Uterus (tissue), 4 donors: Measurements from ENCODE around the gene KLK3. TPM values are rescaled to one million over a fixed set of nuclear protein-coding genes. Genes with fewer than 3 reads are reported as not detected.

Source experiments
- DNase-seq, 2 donors: peaks; one replicate each; pipeline ENCODE4 v3.0.0-alpha.2; 2019 to 2020
- H3K27ac ChIP-seq, 2 donors: fragments of 200-600 bp; sonication (generic); 1 replicate in 1 of 2; 2 replicates in 1 of 2; pipeline ENCODE4 v1.5.1; 2016 to 2018
- H3K27me3 ChIP-seq, 2 donors: fragments of 200-600 bp; sonication (generic); one replicate each; pipeline ENCODE4 v1.5.1; 2018 to 2019; ENCODE audit warnings: control low read depth in 1 of 2
- H3K36me3 ChIP-seq, 2 donors: fragments of 200-600 bp; sonication (generic); one replicate each; pipeline ENCODE4 v1.5.1; 2019; ENCODE audit warnings: control low read depth in 1 of 2
- H3K4me1 ChIP-seq, 2 donors: fragments of 200-600 bp; sonication (generic); one replicate each; pipeline ENCODE4 v1.5.1; 2018 to 2019; ENCODE audit warnings: control low read depth in 1 of 2
- H3K4me3 ChIP-seq, 2 donors: fragments of 200-600 bp; sonication (generic); 1 replicate in 1 of 2; 2 replicates in 1 of 2; pipeline ENCODE4 v1.5.1; 2018 to 2019; ENCODE audit warnings: mild to moderate bottlenecking in 1 of 2
- H3K9me3 ChIP-seq, 2 donors: fragments of 200-600 bp; sonication (generic); one replicate each; pipeline ENCODE4 v1.5.1; 2019; ENCODE audit warnings: control low read depth in 1 of 2
- POLR2A ChIP-seq, 2 donors: fragments of 450-650 bp; IDR thresholded peaks; one replicate each; pipeline ENCODE4 v1.6.1; 2016; ENCODE audit warnings: antibody characterized with exemption in 2 of 2, mild to moderate bottlenecking in 1 of 2, moderate library complexity in 1 of 2
- intact Hi-C: fragments of 100-400 bp; cut with DNase I; formaldehyde crosslinking; loops from one replicate; pipeline ENCODE4 v1.15.1; 2023; ENCODE audit warnings: low total_unique reads
- total RNA-seq, 4 donors: library from RNA; depleted of rRNA in 3 of 4; stranded (reverse); fragments of >200 nt in 3 of 4; gene quantifications; one replicate each; pipeline versions ENCODE4 v1.1.0 to v1.2.4, GENCODE V29; 2014 to 2023
- TF ChIP-seq, protein P1 (sequence below), 4 experiments: fragments of 200-600 bp in 2 of 4; fragments of 450-650 bp in 2 of 4; sonication (generic) in 2 of 4; IDR thresholded peaks; one replicate each; pipeline ENCODE4 v1.5.1; 2016 to 2019; ENCODE audit warnings: antibody characterized with exemption in 4 of 4, mild to moderate bottlenecking in 2 of 4, moderate library complexity in 1 of 4
- donor health status: DM: yes; HTN: yes; CAD: no.

The KLK3 gene
- total RNA-seq, 4 donors from 2014 or later = 1.4 TPM; not detected in 3

DNA sequence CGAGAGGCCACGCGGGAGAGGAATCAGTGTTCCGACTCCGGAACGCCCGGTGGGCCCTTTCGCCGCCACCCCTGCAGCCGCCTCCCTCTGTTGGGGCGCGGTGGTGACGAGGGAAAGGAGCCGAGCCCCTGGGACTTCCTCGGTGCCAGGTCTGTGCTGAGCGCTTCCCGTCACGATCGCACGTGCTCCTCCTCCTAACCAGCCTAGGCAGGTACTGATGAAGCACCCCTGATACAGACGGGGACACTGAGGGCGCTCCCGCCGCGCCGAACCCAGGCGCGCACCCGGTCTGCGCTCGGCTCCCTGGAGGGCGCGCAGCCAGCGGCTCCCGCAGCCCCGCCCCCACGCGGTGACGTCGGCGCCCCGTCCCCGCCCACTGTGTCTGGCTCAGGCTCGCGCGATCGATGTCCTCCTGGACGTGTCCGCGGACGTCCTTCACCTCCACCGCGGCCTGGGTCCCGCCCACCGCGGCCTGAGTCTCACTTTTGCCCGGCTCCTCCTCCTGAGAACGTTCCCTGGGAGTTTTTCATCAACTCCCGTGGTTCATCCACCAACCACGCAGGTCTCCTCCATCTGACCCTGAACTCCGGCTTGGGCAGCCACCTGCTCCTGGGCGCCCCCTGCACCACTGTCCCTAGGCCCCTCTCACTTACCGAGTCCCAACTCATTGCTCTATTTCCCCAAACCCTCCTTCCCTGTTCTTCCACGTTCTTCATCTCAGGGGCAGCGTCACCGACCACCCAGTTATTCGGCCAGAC is 18.8 kb upstream of the KLK3 start:
- TF ChIP-seq, protein P1, sequence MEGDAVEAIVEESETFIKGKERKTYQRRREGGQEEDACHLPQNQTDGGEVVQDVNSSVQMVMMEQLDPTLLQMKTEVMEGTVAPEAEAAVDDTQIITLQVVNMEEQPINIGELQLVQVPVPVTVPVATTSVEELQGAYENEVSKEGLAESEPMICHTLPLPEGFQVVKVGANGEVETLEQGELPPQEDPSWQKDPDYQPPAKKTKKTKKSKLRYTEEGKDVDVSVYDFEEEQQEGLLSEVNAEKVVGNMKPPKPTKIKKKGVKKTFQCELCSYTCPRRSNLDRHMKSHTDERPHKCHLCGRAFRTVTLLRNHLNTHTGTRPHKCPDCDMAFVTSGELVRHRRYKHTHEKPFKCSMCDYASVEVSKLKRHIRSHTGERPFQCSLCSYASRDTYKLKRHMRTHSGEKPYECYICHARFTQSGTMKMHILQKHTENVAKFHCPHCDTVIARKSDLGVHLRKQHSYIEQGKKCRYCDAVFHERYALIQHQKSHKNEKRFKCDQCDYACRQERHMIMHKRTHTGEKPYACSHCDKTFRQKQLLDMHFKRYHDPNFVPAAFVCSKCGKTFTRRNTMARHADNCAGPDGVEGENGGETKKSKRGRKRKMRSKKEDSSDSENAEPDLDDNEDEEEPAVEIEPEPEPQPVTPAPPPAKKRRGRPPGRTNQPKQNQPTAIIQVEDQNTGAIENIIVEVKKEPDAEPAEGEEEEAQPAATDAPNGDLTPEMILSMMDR (IDR thresholded peaks at IDR 0.05) = no peak
- peak in 1 of 2 donors; percentile 69 for TF ChIP-seq POLR2A (IDR thresholded peaks at IDR 0.05)
- H3K4me1 ChIP-seq = peaks cover 0 to 9% of the 10 kb centered on the region in 2 donors
- H3K9me3 ChIP-seq = no peaks in the 10 kb centered on the region
- H3K27me3 ChIP-seq = peaks cover 0 to 9% of the 10 kb centered on the region in 2 donors
- peak overlapping the region in 1 of 2 donors; percentile 23 for H3K4me3 ChIP-seq
- no peaks in the 10 kb centered on the region for H3K36me3 ChIP-seq
- intact Hi-C loops = no loop called here
- no peak overlapping the region for H3K27ac ChIP-seq
- peak in 1 of 2 donors; percentile 29 for DNase-seq

DNA sequence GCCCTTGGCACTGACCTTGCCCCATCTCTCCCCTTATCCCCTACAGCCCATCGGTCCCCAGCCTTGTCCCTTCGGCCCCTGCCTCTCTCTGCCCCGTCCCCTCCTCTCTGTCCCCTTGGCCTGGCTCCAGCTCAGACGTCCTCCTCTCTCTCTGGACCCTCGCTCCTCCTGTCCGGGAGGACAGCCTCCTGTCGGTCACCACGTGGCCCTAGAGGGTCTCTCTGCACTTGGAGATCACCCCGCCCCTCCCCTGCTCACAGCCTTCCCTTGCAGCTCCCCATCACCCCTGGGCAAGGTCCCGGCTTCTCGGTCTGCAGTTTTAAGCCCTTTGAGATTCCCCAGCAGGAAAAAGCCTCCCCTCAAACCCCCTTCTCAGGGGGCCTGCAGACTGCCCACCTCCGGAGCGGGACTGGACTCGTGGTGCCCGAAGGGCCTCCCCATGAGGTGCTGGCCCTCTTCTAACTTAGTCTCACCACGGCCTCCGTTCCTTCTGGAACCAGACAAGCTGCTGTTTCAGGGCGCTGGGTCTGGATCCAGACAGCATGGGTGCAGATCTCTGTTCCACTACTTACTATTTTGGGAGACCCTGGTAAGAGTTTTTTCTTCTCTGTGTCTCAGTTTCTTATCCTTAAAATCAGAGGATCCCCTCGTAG is 18.0 kb upstream of the KLK3 start:
- Histone ChIP-seq H3K27me3 (peaks cover 0 to 9% of the 10 kb centered on the region in 2 donors), H3K4me1 (peaks cover 0 to 9% of the 10 kb centered on the region in 2 donors), H3K9me3 (no peaks in the 10 kb centered on the region), H3K36me3 (no peaks in the 10 kb centered on the region), H3K4me3 (no peak overlapping the region), H3K27ac (no peak overlapping the region)
- TF ChIP-seq, protein P1 (IDR thresholded peaks at IDR 0.05) = no peak
- TF ChIP-seq POLR2A (IDR thresholded peaks at IDR 0.05) = no peak
- DNase-seq = no peak
- intact Hi-C loops = no loop called here

DNA sequence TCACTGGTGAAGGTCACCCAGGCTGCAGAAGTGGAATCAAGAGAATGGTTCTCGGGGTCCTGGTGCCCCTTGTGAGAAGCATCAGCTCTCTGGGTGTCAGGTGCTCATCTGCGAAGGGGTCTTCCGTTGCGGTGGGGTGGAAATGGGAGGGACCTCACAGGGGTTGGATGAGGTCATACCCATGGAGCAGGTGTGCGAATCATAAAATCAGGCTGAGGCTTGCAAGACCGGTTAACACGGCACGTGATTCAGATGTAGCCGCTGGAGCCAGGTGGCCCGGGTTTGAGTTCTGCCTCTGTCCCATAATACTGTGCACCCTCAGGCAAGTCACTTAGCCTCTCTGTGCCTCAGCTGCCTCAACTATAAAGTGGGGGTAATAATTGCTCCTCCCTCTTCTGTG is 17.4 kb upstream of the KLK3 start:
- no peak for DNase-seq
- intact Hi-C loops = no loop called here

DNA sequence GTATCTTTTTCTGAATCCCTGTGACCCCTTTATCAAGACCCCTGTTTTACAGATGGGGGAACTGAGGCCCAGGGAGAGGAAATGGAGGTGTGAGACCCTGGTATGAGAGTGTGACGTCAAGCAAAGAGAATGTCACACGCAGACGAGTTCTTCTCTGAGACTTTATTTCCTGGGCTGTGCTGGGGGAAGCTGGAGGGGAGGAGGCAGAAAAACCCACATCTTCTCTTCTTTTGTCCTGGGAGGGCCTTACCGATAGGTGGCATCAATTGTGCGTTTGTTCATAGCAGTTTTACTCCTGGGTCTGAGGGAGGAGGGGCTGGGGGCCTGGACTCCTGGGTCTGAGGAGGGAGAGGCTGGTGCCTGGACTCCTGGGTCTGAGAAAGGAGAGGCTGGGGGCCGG is 16.5 kb upstream of the KLK3 start:
- intact Hi-C loops = no loop called here
- Histone ChIP-seq H3K36me3 (no peaks in the 10 kb centered on the region), H3K9me3 (peaks cover 0 to 6% of the 10 kb centered on the region in 2 donors), H3K4me1 (peaks cover 0 to 9% of the 10 kb centered on the region in 2 donors), H3K27ac (no peak overlapping the region), H3K4me3 (no peak overlapping the region), H3K27me3 (peaks cover 0 to 9% of the 10 kb centered on the region in 2 donors)
- DNase-seq = no peak
- TF ChIP-seq, protein P1 (IDR thresholded peaks at IDR 0.05) = peak in 1 of 4 experiments; percentile 5
- TF ChIP-seq POLR2A (IDR thresholded peaks at IDR 0.05) = no peak

More for the DNA sequence above, 17.4 kb upstream of the KLK3 start:
- Histone ChIP-seq H3K9me3 (peaks cover 0 to under 1% of the 10 kb centered on the region in 2 donors), H3K4me1 (peaks cover 0 to 9% of the 10 kb centered on the region in 2 donors), H3K27me3 (peaks cover 0 to 9% of the 10 kb centered on the region in 2 donors), H3K36me3 (no peaks in the 10 kb centered on the region), H3K27ac (no peak overlapping the region), H3K4me3 (no peak overlapping the region)
- TF ChIP-seq, protein P1 (IDR thresholded peaks at IDR 0.05) = no peak
- no peak for TF ChIP-seq POLR2A (IDR thresholded peaks at IDR 0.05)
